ENCODE data around the gene MAMLD1.

MAMLD1 gene

GRCh38 chrX:150377005-150377404 lies 13.9 kb downstream of the MAMLD1 start:
- no peak for TF ChIP-seq CTCF (IDR thresholded peaks at IDR 0.05; ENCODE audit: insufficient read depth, low read depth, low read length, missing control alignments)
- no peak overlapping the region for H3K4me3 ChIP-seq (ENCODE audit: low read depth, low read length)
- no peak for DNase-seq (ENCODE audit: low read depth)

GRCh38 chrX:150405006-150405405 lies 41.9 kb downstream of the MAMLD1 start:
- DNase-seq (ENCODE audit: low read depth), result no peak
- TF ChIP-seq CTCF (IDR thresholded peaks at IDR 0.05; ENCODE audit: insufficient read depth, low read depth, low read length, missing control alignments), result no peak
- no peak overlapping the region for H3K4me3 ChIP-seq (ENCODE audit: low read depth, low read length)

GRCh38 chrX:150405576-150405975 lies 42.5 kb downstream of the MAMLD1 start:
- no peak overlapping the region for H3K4me3 ChIP-seq (ENCODE audit: low read depth, low read length)
- no peak for TF ChIP-seq CTCF (IDR thresholded peaks at IDR 0.05; ENCODE audit: insufficient read depth, low read depth, low read length, missing control alignments)
- DNase-seq (ENCODE audit: low read depth), result peak; percentile 3

- no peak for DNase-seq (ENCODE audit: low read depth)
- TF ChIP-seq CTCF (IDR thresholded peaks at IDR 0.05; ENCODE audit: insufficient read depth, low read depth, low read length, missing control alignments), result no peak
- H3K4me3 ChIP-seq (ENCODE audit: low read depth, low read length), result no peak overlapping the region
These were observed 43.5 kb downstream of the MAMLD1 start for GRCh38 chrX:150406596-150406995.

- TF ChIP-seq CTCF (IDR thresholded peaks at IDR 0.05; ENCODE audit: insufficient read depth, low read depth, low read length, missing control alignments), result no peak
- DNase-seq (ENCODE audit: low read depth), result no peak
- H3K4me3 ChIP-seq (ENCODE audit: low read depth, low read length), result no peak overlapping the region
These were observed 44.9 kb downstream of the MAMLD1 start for GRCh38 chrX:150408007-150408406.

GRCh38 chrX:150408561-150408960 lies 45.4 kb downstream of the MAMLD1 start:
- TF ChIP-seq CTCF (IDR thresholded peaks at IDR 0.05; ENCODE audit: insufficient read depth, low read depth, low read length, missing control alignments), result no peak
- DNase-seq (ENCODE audit: low read depth), result no peak
- no peak overlapping the region for H3K4me3 ChIP-seq (ENCODE audit: low read depth, low read length)

GRCh38 chrX:150409486-150409885 lies 46.4 kb downstream of the MAMLD1 start:
- no peak for TF ChIP-seq CTCF (IDR thresholded peaks at IDR 0.05; ENCODE audit: insufficient read depth, low read depth, low read length, missing control alignments)
- no peak for DNase-seq (ENCODE audit: low read depth)
- no peak overlapping the region for H3K4me3 ChIP-seq (ENCODE audit: low read depth, low read length)
